IMR-90 (cell line): ENCODE measurements around the gene ZNF44.

Source experiments
- BHLHE40 ChIP-seq: fragments of 150-350 bp; IDR thresholded peaks from 2 replicates; pipeline ENCODE4 v1.6.1; 2016; ENCODE audit warnings: mild to moderate bottlenecking, low read depth, low read length
- CHD1 ChIP-seq: IDR thresholded peaks from 2 replicates; pipeline ENCODE4 v1.6.1; 2012; ENCODE audit warnings: low read depth, low read length, improper control_type of control experiment
- CTCF ChIP-seq: conservative IDR thresholded peaks from 2 replicates; pipeline ENCODE4 v1.5.1; 2012; ENCODE audit warnings: mild to moderate bottlenecking, low read depth, low read length, improper control_type of control experiment
- FOS ChIP-seq: fragments of 150-350 bp; IDR thresholded peaks from 2 replicates; pipeline ENCODE4 v1.6.1; 2016; ENCODE audit warnings: low read depth, low read length
- POLR2A ChIP-seq: IDR thresholded peaks from 2 replicates; pipeline ENCODE4 v1.6.1; 2012; ENCODE audit warnings: mild to moderate bottlenecking, low read depth, low read length
- RAD21 ChIP-seq: IDR thresholded peaks from 2 replicates; pipeline ENCODE4 v1.6.1; 2012; ENCODE audit warnings: low read length, improper control_type of control experiment

GRCh38 chr19:12265921-12266704, 28.6 kb downstream of the ZNF44 start:
- no peak for TF ChIP-seq CTCF
- no peak for TF ChIP-seq RAD21
- no peak for TF ChIP-seq BHLHE40
- no peak for TF ChIP-seq FOS
- TF ChIP-seq POLR2A = no peak
- TF ChIP-seq CHD1 = no peak
